IgD-negative memory B cell (primary cell): ENCODE measurements around the gene TMEM221. TPM values are rescaled to one million over a fixed set of nuclear protein-coding genes. Genes with fewer than 3 reads are reported as not detected.

ENCODE experiments used
- H3K27ac Mint-ChIP-seq, 3 donors: one replicate each; pipeline ENCODE4 v1.8.0; 2020 to 2022; ENCODE audit warnings: mild to moderate bottlenecking in 3 of 3, mixed read lengths in 3 of 3, moderate library complexity in 1 of 3
- H3K27me3 Mint-ChIP-seq: one replicate; pipeline ENCODE4 v1.8.0; 2021; ENCODE audit warnings: mixed read lengths
- H3K36me3 Mint-ChIP-seq: one replicate; pipeline ENCODE4 v1.8.0; 2020; ENCODE audit warnings: mild to moderate bottlenecking, mixed read lengths
- H3K4me1 Mint-ChIP-seq, 3 donors: one replicate each; pipeline ENCODE4 v1.8.0; 2020 to 2022; ENCODE audit warnings: mixed read lengths in 3 of 3, mild to moderate bottlenecking in 1 of 3
- H3K4me3 Mint-ChIP-seq, 4 donors: one replicate each; pipeline ENCODE4 v1.8.0; 2020 to 2022; ENCODE audit warnings: mild to moderate bottlenecking in 4 of 4, mixed read lengths in 4 of 4, moderate library complexity in 3 of 4
- H3K9me3 Mint-ChIP-seq, 3 donors: one replicate each; pipeline ENCODE4 v1.8.0; 2020 to 2021; ENCODE audit warnings: mixed read lengths in 3 of 3, mild to moderate bottlenecking in 1 of 3
- polyA plus RNA-seq: library from polyadenylated mRNA; unstranded; fragments of 300-500 nt; fragmentation: Illumina TruSeq; gene quantifications from one replicate; pipeline ENCODE4 v1.2.3, GENCODE V29; 2021

TMEM221 gene
- polyA plus RNA-seq, 1 donor from 2014 or later: not detected

GRCh38 chr19:17460372-17461230 is 12.1 kb upstream of the TMEM221 start, which contains the start of gene NXNL1:
TSS of gene NXNL1 (minus strand) at chr19:17460926. CDS start at chr19:17460869, 57 bp downstream.
- Mint-ChIP-seq H3K4me1 (no peaks in the 10 kb centered on the region), H3K27ac (no peak within 1 kb of the TSS), H3K27me3 (peaks cover 17% of the 10 kb centered on the region), H3K9me3 (no peaks in the 10 kb centered on the region), H3K36me3 (no peaks in the 10 kb centered on the region), H3K4me3 (no peak within 1 kb of the TSS)

GRCh38 chr19:17458970-17459369 is 10.5 kb upstream of the TMEM221 start:
- Mint-ChIP-seq H3K27me3 (peaks cover 26% of the 10 kb centered on the region), H3K27ac (no peak overlapping the region), H3K4me1 (no peaks in the 10 kb centered on the region), H3K4me3 (peak overlapping the region in 1 of 4 donors; percentile 3), H3K36me3 (no peaks in the 10 kb centered on the region), H3K9me3 (no peaks in the 10 kb centered on the region)

- Mint-ChIP-seq H3K27ac (no peak overlapping the region), H3K4me3 (no peak overlapping the region), H3K4me1 (peaks cover 3 to 5% (median 4%) of the 10 kb centered on the region in 3 donors), H3K36me3 (no peaks in the 10 kb centered on the region), H3K9me3 (peaks cover 0 to 3% (median 0%) of the 10 kb centered on the region in 3 donors), H3K27me3 (peaks cover 30% of the 10 kb centered on the region)
Measured at GRCh38 chr19:17457616-17458015, 9.1 kb upstream of the TMEM221 start.

- Mint-ChIP-seq H3K27ac (no peak overlapping the region), H3K9me3 (peaks cover 0 to 3% (median 0%) of the 10 kb centered on the region in 3 donors), H3K27me3 (peaks cover 42% of the 10 kb centered on the region), H3K36me3 (no peaks in the 10 kb centered on the region), H3K4me1 (peaks cover 3 to 5% (median 4%) of the 10 kb centered on the region in 3 donors), H3K4me3 (no peak overlapping the region)
Measured at GRCh38 chr19:17456127-17456526, 7.7 kb upstream of the TMEM221 start.

- H3K27ac Mint-ChIP-seq: no peak overlapping the region
- H3K4me3 Mint-ChIP-seq: no peak overlapping the region
- no peaks in the 10 kb centered on the region for H3K36me3 Mint-ChIP-seq
- H3K9me3 Mint-ChIP-seq: peaks cover 0 to 3% (median 0%) of the 10 kb centered on the region in 3 donors
- H3K27me3 Mint-ChIP-seq: peaks cover 43% of the 10 kb centered on the region
- H3K4me1 Mint-ChIP-seq: peaks cover 3 to 5% (median 4%) of the 10 kb centered on the region in 3 donors
Measured at GRCh38 chr19:17455308-17456123, 7.0 kb upstream of the TMEM221 start.

GRCh38 chr19:17454576-17455071 is 6.2 kb upstream of the TMEM221 start:
- H3K4me1 Mint-ChIP-seq: peaks cover 3 to 11% (median 5%) of the 10 kb centered on the region in 3 donors
- peak overlapping the region in 1 of 4 donors; percentile 50 for H3K4me3 Mint-ChIP-seq
- H3K27me3 Mint-ChIP-seq: peaks cover 52% of the 10 kb centered on the region

GRCh38 chr19:17451820-17452219 is 3.4 kb upstream of the TMEM221 start:
- Mint-ChIP-seq H3K36me3 (no peaks in the 10 kb centered on the region), H3K4me3 (no peak overlapping the region), H3K9me3 (peaks cover 0 to 5% (median 0%) of the 10 kb centered on the region in 3 donors), H3K27ac (no peak overlapping the region), H3K27me3 (peaks cover 52% of the 10 kb centered on the region), H3K4me1 (peaks cover 3 to 11% (median 5%) of the 10 kb centered on the region in 3 donors)

More at GRCh38 chr19:17454576-17455071, 6.2 kb upstream of the TMEM221 start:
- Mint-ChIP-seq H3K9me3 (peaks cover 0 to 3% (median 0%) of the 10 kb centered on the region in 3 donors), H3K27ac (peak overlapping the region in 1 of 3 donors; percentile 56), H3K36me3 (no peaks in the 10 kb centered on the region)

GRCh38 chr19:17450264-17451075 is 2.0 kb upstream of the TMEM221 start:
- no peaks in the 10 kb centered on the region for H3K36me3 Mint-ChIP-seq
- H3K9me3 Mint-ChIP-seq: peaks cover 0 to 5% (median 0%) of the 10 kb centered on the region in 3 donors
- H3K27ac Mint-ChIP-seq: peak overlapping the region in 1 of 3 donors; percentile 72
- H3K27me3 Mint-ChIP-seq: peaks cover 42% of the 10 kb centered on the region
- peaks cover 3 to 11% (median 5%) of the 10 kb centered on the region in 3 donors for H3K4me1 Mint-ChIP-seq
- H3K4me3 Mint-ChIP-seq: peak overlapping the region in 2 of 4 donors; percentile 50 to 60

- H3K27me3 Mint-ChIP-seq: peaks cover 29% of the 10 kb centered on the region
- peaks cover 0 to 2% (median 0%) of the 10 kb centered on the region in 3 donors for H3K9me3 Mint-ChIP-seq
- peak overlapping the region in 3 of 4 donors; percentile 32 to 52 (median 43) for H3K4me3 Mint-ChIP-seq
- H3K36me3 Mint-ChIP-seq: no peaks in the 10 kb centered on the region
- no peak overlapping the region for H3K27ac Mint-ChIP-seq
- H3K4me1 Mint-ChIP-seq: peaks cover 0 to 7% (median 0%) of the 10 kb centered on the region in 3 donors
Measured at GRCh38 chr19:17447704-17448130, 751 bp downstream of the TMEM221 start.

- Mint-ChIP-seq H3K27ac (no peak overlapping the region), H3K36me3 (no peaks in the 10 kb centered on the region), H3K27me3 (peaks cover 16% of the 10 kb centered on the region), H3K4me1 (peaks cover 0 to 7% (median 0%) of the 10 kb centered on the region in 3 donors), H3K4me3 (no peak overlapping the region), H3K9me3 (peaks cover 0 to 2% (median 0%) of the 10 kb centered on the region in 3 donors)
Measured at GRCh38 chr19:17445526-17446165, 2.8 kb downstream of the TMEM221 start.

- Mint-ChIP-seq H3K4me3 (peak overlapping the region in 1 of 4 donors; percentile 13), H3K27ac (no peak overlapping the region), H3K27me3 (no peaks in the 10 kb centered on the region), H3K9me3 (no peaks in the 10 kb centered on the region), H3K36me3 (no peaks in the 10 kb centered on the region), H3K4me1 (no peaks in the 10 kb centered on the region)
Measured at GRCh38 chr19:17441241-17442021, 7.0 kb downstream of the TMEM221 start.

- H3K27ac Mint-ChIP-seq: no peak overlapping the region
- H3K27me3 Mint-ChIP-seq: no peaks in the 10 kb centered on the region
- no peaks in the 10 kb centered on the region for H3K4me1 Mint-ChIP-seq
- H3K9me3 Mint-ChIP-seq: no peaks in the 10 kb centered on the region
- H3K4me3 Mint-ChIP-seq: no peak overlapping the region
- H3K36me3 Mint-ChIP-seq: no peaks in the 10 kb centered on the region
Measured at GRCh38 chr19:17436874-17437267, 11.6 kb downstream of the TMEM221 start.
